ENCODE data around the gene INPP4B. TPM values are rescaled to one million over a fixed set of nuclear protein-coding genes. Genes with fewer than 3 reads are reported as not detected.

Gene INPP4B
- total and polyA plus RNA-seq, 2 donors (not counting 1 experiment from before 2014, with no cell fraction given), result 0.03 TPM; not detected in 1

- 86% methylated on average over 1 of the region's 4 CpGs for WGBS (ENCODE audit: insufficient coverage)
- H3K27me3 Mint-ChIP-seq, result no peaks in the 10 kb centered on the region
- no peaks in the 10 kb centered on the region for H3K4me1 ChIP-seq (ENCODE audit: control insufficient read depth in 2 of 2, insufficient read depth in 2 of 2, low read length in 2 of 2)
- no peak for ATAC-seq (ENCODE audit: low read depth)
- H3K9ac ChIP-seq (ENCODE audit: low read length), result no peak overlapping the region
- CTCF ChIA-PET, result no interaction called here
- no peak overlapping the region for H2AFZ ChIP-seq (ENCODE audit: insufficient read depth, low read depth, low read length, poor library complexity, severe bottlenecking)
- no peaks in the 10 kb centered on the region for H4K20me1 ChIP-seq (ENCODE audit: control insufficient read depth, insufficient read depth, low read length, poor library complexity, severe bottlenecking)
- H3K27ac ChIP-seq (ENCODE audit: low read length in 2 of 2), result no peak overlapping the region
- no peaks in the 10 kb centered on the region for H3K9me3 Mint-ChIP-seq (ENCODE audit: insufficient read depth)
- H3K36me3 ChIP-seq (replicated peaks in 1 of 2; ENCODE audit: control extremely low read depth in 1 of 2, control insufficient read depth in 1 of 2, extremely low read depth in 1 of 2, insufficient read depth in 2 of 2, low read length in 1 of 2), result no peaks in the 10 kb centered on the region
- no peaks in the 10 kb centered on the region for H3K27me3 ChIP-seq (replicated peaks in 1 of 4; ENCODE audit: control extremely low read depth in 1 of 4, control insufficient read depth in 3 of 4, insufficient read depth in 4 of 4, low read length in 3 of 4)
- H3K27ac Mint-ChIP-seq, result no peak overlapping the region
- intact Hi-C loops (cut with micrococcal nuclease), result no loop called here
- no peak overlapping the region for H3K4me2 ChIP-seq (replicated peaks; ENCODE audit: low read depth, low read length, poor library complexity, severe bottlenecking)
- H3K79me2 ChIP-seq (ENCODE audit: control insufficient read depth, insufficient read depth, low read length), result no peaks in the 10 kb centered on the region
- DNase-seq, result no peak
- no peaks in the 10 kb centered on the region for H3K9me3 ChIP-seq (ENCODE audit: control extremely low read depth in 1 of 3, control insufficient read depth in 2 of 3, insufficient read depth in 1 of 3, low read length in 2 of 3)
- H3K4me3 Mint-ChIP-seq, result no peak overlapping the region
- no peaks in the 10 kb centered on the region for H3K4me1 Mint-ChIP-seq
- H3K4me3 ChIP-seq (ENCODE audit: control extremely low read depth in 1 of 5, extremely low read depth in 1 of 5, insufficient read depth in 1 of 5, low read depth in 2 of 5, low read length in 4 of 5), result no peak overlapping the region
- POLR2A ChIA-PET, result no interaction called here
- TF ChIP-seq CTCF (IDR thresholded peaks at IDR 0.05), result no peak
- TF ChIP-seq EZH2 (IDR thresholded peaks at IDR 0.05; ENCODE audit: borderline replicate concordance, insufficient read depth, low read depth, low read length, poor library complexity, severe bottlenecking), result no peak
These were observed 755.0 kb downstream of the INPP4B start for GRCh38 chr4:142091085-142091513.

GRCh38 chr4:142088906-142089305, 757.2 kb downstream of the INPP4B start:
- no peak overlapping the region for H2AFZ ChIP-seq (ENCODE audit: insufficient read depth, low read depth, low read length, poor library complexity, severe bottlenecking)
- H3K4me3 ChIP-seq (ENCODE audit: control extremely low read depth in 1 of 5, extremely low read depth in 1 of 5, insufficient read depth in 1 of 5, low read depth in 2 of 5, low read length in 4 of 5), result no peak overlapping the region
- CTCF ChIA-PET, result no interaction called here
- intact Hi-C loops (cut with micrococcal nuclease), result no loop called here
- no peak for TF ChIP-seq CTCF (IDR thresholded peaks at IDR 0.05)
- no peak for TF ChIP-seq EZH2 (IDR thresholded peaks at IDR 0.05; ENCODE audit: borderline replicate concordance, insufficient read depth, low read depth, low read length, poor library complexity, severe bottlenecking)
- Mint-ChIP-seq H3K4me3 (no peak overlapping the region), H3K4me1 (no peaks in the 10 kb centered on the region), H3K27me3 (no peaks in the 10 kb centered on the region), H3K27ac (no peak overlapping the region), H3K9me3 (ENCODE audit: insufficient read depth) (no peaks in the 10 kb centered on the region)
- no peak overlapping the region for H3K27ac ChIP-seq (ENCODE audit: low read length in 2 of 2)
- no peak overlapping the region for H3K9ac ChIP-seq (ENCODE audit: low read length)
- POLR2A ChIA-PET, result no interaction called here
- H4K20me1 ChIP-seq (ENCODE audit: control insufficient read depth, insufficient read depth, low read length, poor library complexity, severe bottlenecking), result no peaks in the 10 kb centered on the region
- H3K4me1 ChIP-seq (ENCODE audit: control insufficient read depth in 2 of 2, insufficient read depth in 2 of 2, low read length in 2 of 2), result no peaks in the 10 kb centered on the region
- H3K27me3 ChIP-seq (replicated peaks in 1 of 4; ENCODE audit: control extremely low read depth in 1 of 4, control insufficient read depth in 3 of 4, insufficient read depth in 4 of 4, low read length in 3 of 4), result no peaks in the 10 kb centered on the region
- H3K36me3 ChIP-seq (replicated peaks in 1 of 2; ENCODE audit: control extremely low read depth in 1 of 2, control insufficient read depth in 1 of 2, extremely low read depth in 1 of 2, insufficient read depth in 2 of 2, low read length in 1 of 2), result no peaks in the 10 kb centered on the region
- H3K79me2 ChIP-seq (ENCODE audit: control insufficient read depth, insufficient read depth, low read length), result no peaks in the 10 kb centered on the region
- H3K9me3 ChIP-seq (ENCODE audit: control extremely low read depth in 1 of 3, control insufficient read depth in 2 of 3, insufficient read depth in 1 of 3, low read length in 2 of 3), result no peaks in the 10 kb centered on the region
- DNase-seq (no peak), ATAC-seq (ENCODE audit: low read depth) (no peak)
- no peak overlapping the region for H3K4me2 ChIP-seq (replicated peaks; ENCODE audit: low read depth, low read length, poor library complexity, severe bottlenecking)
- WGBS (ENCODE audit: insufficient coverage), result 81% methylated on average over 4 of the region's 4 CpGs

Measured in B cell (primary cell).